GM12891 (cell line): ENCODE measurements around the gene TRIM26.

Source experiments
- DNase-seq: peaks from one replicate; pipeline ENCODE4 v3.0.0; 2011; ENCODE audit warnings: low spot score; ENCODE audit not compliant: insufficient read length
- FAIRE-seq: peaks from 2 replicates; lab custom pipeline; 2011; peaks lifted over from hg19 to GRCh38; lab: Jason Lieb, UNC
- PAX5 ChIP-seq: IDR thresholded peaks from 2 replicates; pipeline ENCODE4 v1.6.1; 2011; ENCODE audit warnings: low read length, moderate library complexity, mild to moderate bottlenecking; ENCODE audit not compliant: insufficient read depth, severe bottlenecking
- POLR2A ChIP-seq: IDR thresholded peaks from 2 replicates; pipeline ENCODE4 v1.6.1; 2011; ENCODE audit warnings: low read depth, low read length, control low read depth
- POLR2AphosphoS5 ChIP-seq: IDR thresholded peaks from 2 replicates; pipeline ENCODE4 v1.6.1; 2011; ENCODE audit warnings: low read depth, low read length, control low read depth
- POU2F2 ChIP-seq: IDR thresholded peaks from 2 replicates; pipeline ENCODE4 v1.6.1; 2011; ENCODE audit warnings: low read depth, mild to moderate bottlenecking, control low read depth, low read length, moderate library complexity
- SPI1 ChIP-seq: IDR thresholded peaks from 2 replicates; pipeline ENCODE4 v1.6.1; 2011; ENCODE audit warnings: low read depth, low read length, control low read depth
- TAF1 ChIP-seq: IDR thresholded peaks from 2 replicates; pipeline ENCODE4 v1.6.1; 2011; ENCODE audit warnings: low read depth, low read length, control low read depth

The TRIM26 gene

DNA sequence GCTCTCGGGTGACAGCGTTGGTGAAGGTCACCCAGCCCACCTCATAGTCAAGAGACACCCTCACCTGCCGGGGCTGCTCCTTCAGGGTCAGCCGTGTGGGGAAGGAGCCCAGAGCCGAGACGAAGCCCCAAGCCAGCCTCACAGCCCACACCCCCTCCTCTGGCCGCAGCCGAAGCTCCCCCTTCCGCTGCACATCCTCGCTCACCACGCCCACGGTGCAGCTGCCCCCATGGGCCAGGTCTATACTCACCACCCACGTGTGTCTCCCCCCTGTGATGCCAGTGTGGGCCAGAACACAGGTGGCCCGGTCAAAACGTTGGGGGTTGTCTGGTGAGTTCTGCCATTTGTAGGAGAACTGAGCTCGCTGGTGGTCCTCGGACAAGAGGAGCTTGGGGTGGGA, 59.1 kb downstream of the TRIM26 start:
- no peak for DNase-seq
- FAIRE-seq, result no peak
- TF ChIP-seq POLR2AphosphoS5 (no peak), TAF1 (no peak), POU2F2 (no peak), POLR2A (no peak)

DNA sequence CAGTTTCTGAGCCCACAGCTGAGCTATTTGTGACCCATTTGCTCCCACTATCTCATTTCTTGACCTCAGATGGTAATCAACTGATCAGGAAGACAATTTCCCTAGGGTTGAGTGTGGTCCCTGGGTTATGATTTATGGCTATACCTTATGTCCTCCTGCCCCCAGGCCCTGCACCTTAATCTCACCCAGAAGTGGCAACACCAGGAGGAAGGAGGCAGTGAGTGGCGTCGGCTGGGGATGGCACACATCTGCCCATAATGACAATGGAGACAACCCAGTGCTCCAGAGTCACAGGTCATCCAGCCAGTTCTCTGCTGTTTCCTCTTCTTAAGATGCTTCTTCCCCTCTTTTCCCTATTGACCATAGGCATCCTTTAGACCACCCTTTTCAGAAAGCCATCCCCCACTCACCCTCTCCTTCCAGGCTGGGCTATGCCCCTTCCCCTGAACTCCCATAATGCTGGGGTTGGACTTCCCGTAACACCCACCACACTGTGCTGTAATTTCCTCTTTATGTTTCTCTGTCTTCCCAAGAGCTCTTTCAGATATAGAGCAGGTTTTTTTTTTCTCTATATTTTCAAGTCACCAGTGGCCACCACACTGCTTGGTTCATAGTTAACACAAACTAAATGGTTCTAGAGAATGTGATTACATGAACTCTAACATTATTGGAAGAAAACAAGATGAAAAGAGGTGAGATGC, 60.1 kb downstream of the TRIM26 start:
- DNase-seq, result no peak
- TF ChIP-seq PAX5, result no peak
- TF ChIP-seq POLR2A, result no peak
- TF ChIP-seq SPI1, result no peak
- no peak for TF ChIP-seq POLR2AphosphoS5
- no peak for TF ChIP-seq TAF1
- no peak for TF ChIP-seq POU2F2
- FAIRE-seq, result no peak

DNA sequence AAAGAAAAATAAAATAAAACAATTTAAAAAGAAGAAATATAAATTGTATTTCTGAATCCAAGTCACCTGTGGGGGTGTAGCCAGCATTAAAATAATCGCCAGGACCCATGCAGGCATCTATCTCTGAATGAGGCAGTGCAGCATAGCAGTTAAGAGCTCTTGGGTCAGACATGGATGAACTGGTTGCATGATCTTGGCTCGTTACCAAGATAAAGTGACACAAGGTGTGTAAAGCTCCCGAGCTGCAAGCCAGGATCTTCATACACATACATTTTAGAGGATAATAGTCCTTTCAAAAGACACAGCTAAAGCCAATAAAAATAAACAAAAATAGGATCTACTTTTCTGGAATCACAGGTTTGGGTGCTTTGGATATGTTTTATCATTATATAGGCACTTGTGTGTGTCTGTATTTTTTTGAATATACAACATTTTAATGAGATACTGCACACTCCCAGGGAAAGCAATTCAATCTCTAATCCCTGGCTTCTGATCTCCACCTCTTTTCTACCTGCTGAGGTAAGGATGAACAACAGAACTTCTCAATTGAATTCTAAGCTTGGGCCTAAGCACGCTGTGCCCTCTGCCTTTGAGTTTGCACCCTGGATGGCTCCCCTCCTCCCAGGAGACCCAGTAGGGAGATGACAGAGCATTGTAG, 61.1 kb downstream of the TRIM26 start:
- TF ChIP-seq POU2F2 (no peak), TAF1 (no peak), POLR2AphosphoS5 (no peak)
- no peak for DNase-seq
- no peak for FAIRE-seq

DNA sequence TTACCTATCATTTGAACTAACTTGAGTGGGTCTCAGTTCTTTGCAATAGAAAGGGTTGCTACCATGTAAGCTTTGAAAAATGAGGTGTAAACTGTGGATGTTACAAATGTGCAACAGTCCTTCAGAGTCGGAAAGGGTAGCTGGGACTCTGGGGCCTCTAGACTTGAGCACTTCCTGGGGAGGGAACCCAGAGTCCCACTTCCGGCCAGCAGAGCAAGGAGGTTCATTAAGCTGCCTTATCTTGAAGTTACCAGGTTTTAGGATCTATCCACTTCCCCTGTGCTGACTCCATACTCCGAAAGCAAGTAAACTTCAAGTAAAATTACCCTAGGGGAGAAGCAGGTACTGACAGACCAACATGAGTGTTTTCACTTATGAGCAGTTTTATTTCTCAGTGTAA, 61.6 kb downstream of the TRIM26 start:
- FAIRE-seq (no peak), DNase-seq (no peak)
- TF ChIP-seq POU2F2, result no peak
- TF ChIP-seq SPI1, result 0 out of 2 replicates have a peak, but pooled peaks have one; percentile 2

DNA sequence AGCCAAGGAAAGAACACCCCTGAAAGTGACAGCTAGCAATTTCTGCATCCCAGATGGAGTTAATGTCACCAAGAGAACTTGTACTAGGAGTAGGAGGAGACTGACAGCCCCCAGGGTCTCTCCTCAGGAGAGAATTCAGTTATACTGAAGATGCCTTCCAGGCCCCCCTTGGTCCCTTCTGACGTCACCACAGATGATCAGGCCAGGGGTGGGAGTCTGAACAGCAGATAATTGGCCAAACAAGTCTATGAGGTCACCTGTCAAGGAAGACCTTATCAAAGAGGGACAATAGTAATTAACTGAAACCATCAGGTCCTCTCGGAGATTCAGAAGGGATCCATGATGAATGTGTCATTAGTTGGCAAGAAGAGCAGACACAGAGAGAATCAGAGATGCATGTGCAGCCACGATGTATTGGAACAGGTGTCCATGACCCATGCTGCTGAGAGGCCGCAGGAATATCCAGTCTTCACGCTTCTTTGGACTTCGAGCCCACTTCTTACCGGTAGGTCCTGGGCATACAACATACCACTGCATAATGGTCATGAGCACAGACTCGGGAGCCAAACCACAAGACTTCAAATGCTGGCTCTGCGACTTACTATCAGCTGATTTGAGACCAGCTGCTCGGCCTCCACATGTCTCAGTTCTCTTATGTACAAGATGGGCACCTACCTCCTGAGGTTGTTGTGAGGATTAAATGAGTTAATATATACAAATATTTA, 62.4 kb downstream of the TRIM26 start:
- peak; percentile 16 for FAIRE-seq
- TF ChIP-seq POLR2AphosphoS5 (no peak), POU2F2 (no peak), SPI1 (no peak), POLR2A (no peak)
- DNase-seq, result no peak

DNA sequence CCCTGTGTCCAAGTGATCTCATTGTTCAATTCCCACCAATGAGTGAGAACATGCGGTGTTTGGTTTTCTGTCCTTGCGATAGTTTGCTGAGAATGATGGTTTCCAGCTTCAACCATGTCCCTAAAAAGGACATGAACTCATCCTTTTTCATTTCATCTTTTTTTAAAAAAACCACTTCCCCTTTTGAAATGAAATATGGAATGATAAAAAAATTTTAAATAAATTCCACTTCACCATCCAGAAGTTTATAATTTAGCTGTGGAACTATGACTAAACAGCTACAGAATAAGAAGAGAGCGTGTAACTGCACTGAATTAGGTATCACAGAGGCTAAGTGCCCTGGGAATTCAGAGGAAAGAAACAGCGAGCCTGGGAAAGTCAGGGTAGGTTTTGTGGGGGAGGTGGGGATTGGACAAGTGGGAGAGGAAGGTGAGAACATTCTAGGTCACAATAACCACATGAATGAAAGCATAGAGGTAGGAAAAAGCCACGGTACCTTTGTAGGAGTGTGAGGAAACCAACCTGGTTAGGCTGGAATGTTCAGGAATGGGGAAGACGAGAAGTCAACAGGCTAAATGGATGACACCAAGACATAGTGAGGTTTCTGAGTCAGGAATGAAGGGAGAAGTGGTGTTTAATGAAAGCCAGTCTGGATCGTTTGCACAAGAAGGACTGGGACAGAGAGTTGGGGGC, 63.2 kb downstream of the TRIM26 start:
- TF ChIP-seq POLR2A (no peak), POLR2AphosphoS5 (no peak), TAF1 (no peak), POU2F2 (no peak), PAX5 (no peak), SPI1 (no peak)
- DNase-seq (no peak), FAIRE-seq (no peak)

DNA sequence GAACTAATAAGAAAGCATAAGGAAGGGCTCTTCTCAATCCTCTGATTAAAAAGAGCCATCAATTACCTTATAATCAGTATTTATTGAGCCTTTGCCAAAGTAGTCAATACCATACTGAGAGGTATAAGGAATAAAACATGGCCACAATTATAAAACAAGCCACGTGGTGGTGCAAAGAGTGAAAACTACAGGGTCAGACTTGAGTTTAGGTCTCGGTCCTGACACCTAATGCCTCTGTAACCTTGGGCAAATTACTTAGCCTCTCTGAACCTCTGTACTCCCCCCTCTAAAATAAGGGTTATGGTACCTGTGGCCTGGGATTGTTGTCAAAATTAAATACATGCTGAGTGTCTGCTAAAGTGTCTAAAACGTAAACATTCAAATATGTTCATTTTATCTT, 64.0 kb downstream of the TRIM26 start:
- no peak for TF ChIP-seq POLR2AphosphoS5
- TF ChIP-seq POU2F2, result no peak
- no peak for TF ChIP-seq SPI1
- TF ChIP-seq TAF1, result no peak
- TF ChIP-seq POLR2A, result no peak
- no peak for TF ChIP-seq PAX5
- DNase-seq (no peak), FAIRE-seq (no peak)

DNA sequence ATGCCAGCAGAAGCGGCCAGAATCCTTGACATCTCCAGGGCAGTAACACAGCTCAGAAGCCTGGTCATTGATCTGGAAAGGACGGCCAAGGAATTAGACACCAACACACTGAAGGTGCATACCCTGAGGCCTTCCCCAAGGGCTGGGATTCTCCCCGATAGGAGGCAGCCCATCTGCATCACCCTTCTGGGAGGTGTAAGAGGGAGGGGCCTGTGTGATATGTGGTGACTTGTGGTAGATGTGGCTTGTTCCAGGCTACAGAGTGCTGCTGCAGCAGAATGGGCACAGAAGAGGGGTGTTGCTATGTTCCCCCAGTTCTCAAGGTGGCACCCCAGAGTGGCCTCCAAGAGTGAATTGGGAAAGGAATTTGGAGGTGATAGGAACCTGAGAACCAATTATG, 66.1 kb downstream of the TRIM26 start:
- no peak for FAIRE-seq
- no peak for TF ChIP-seq TAF1
- no peak for TF ChIP-seq PAX5
- no peak for TF ChIP-seq POU2F2
- no peak for TF ChIP-seq SPI1
- TF ChIP-seq POLR2AphosphoS5, result no peak
- TF ChIP-seq POLR2A, result no peak
- no peak for DNase-seq

DNA sequence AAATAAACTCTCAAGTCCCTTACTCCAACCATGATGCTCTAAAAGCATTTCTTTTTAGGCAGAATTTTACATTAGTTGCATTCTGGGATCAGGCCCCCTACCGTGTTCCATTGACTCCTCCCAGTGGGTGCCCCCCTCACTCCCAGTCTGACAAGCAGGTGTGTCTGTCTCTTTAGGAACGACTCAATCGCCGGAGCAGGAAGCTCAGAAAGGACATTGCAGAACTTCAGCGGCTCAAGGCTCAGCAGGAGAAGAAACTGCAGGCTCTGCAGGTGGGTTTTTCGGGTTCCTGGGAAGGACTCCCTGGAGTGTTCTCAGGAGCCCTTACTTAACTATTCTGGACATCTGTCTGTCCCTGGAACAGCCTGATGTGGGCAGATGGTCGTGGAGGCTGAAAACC, 67.4 kb downstream of the TRIM26 start:
- FAIRE-seq (no peak), DNase-seq (no peak)
- TF ChIP-seq SPI1 (no peak), POLR2AphosphoS5 (no peak), TAF1 (no peak), POU2F2 (no peak), PAX5 (no peak), POLR2A (no peak)
